H9 (cell line): Measurements from ENCODE around the gene OR51B6. TPM values are rescaled to one million over a fixed set of nuclear protein-coding genes. Genes with fewer than 3 reads are reported as not detected.

Experiments used
- DNase-seq: peaks from one replicate; pipeline ENCODE4 v3.0.0-alpha.2; 2017
- H2AFZ ChIP-seq: one replicate; pipeline ENCODE4 v1.6.1; 2013; ENCODE audit warnings: mild to moderate bottlenecking, low read length, control low read depth, moderate library complexity
- H2AK5ac ChIP-seq: 2 replicates; pipeline ENCODE4 v1.6.1; 2013; ENCODE audit warnings: low read length, control low read depth, mixed read lengths; ENCODE audit not compliant: insufficient read length
- H2BK120ac ChIP-seq: one replicate; pipeline ENCODE4 v1.6.1; 2013; ENCODE audit warnings: low read depth, mild to moderate bottlenecking, low read length, control low read depth, inconsistent platforms; ENCODE audit not compliant: poor library complexity, severe bottlenecking
- H2BK12ac ChIP-seq: 2 replicates; pipeline ENCODE4 v1.6.1; 2013; ENCODE audit warnings: low read length, control low read depth, mixed read lengths, low read depth; ENCODE audit not compliant: insufficient read length
- H2BK15ac ChIP-seq: 2 replicates; pipeline ENCODE4 v1.6.1; 2013; ENCODE audit warnings: low read depth, low read length, control low read depth
- H2BK20ac ChIP-seq: one replicate; pipeline ENCODE4 v1.6.1; 2013; ENCODE audit warnings: low read depth, mild to moderate bottlenecking, low read length, control low read depth, inconsistent platforms; ENCODE audit not compliant: poor library complexity, severe bottlenecking
- H2BK5ac ChIP-seq: 2 replicates; pipeline ENCODE4 v1.6.1; 2013; ENCODE audit warnings: low read length, control low read depth, mixed read lengths; ENCODE audit not compliant: insufficient read length
- H3K14ac ChIP-seq: 2 replicates; pipeline ENCODE4 v1.6.1; 2013; ENCODE audit warnings: low read length, control low read depth; ENCODE audit not compliant: insufficient read depth
- H3K18ac ChIP-seq: 2 replicates; pipeline ENCODE4 v1.6.1; 2013; ENCODE audit warnings: low read depth, mild to moderate bottlenecking, mixed read lengths, low read length, control low read depth; ENCODE audit not compliant: insufficient read length
- H3K23ac ChIP-seq: 2 replicates; pipeline ENCODE4 v1.6.1; 2013; ENCODE audit warnings: low read length, control low read depth, mixed read lengths, low read depth; ENCODE audit not compliant: insufficient read length
- H3K23me2 ChIP-seq: 2 replicates; pipeline ENCODE4 v1.6.1; 2013; ENCODE audit warnings: low read depth, mild to moderate bottlenecking, mixed read lengths, low read length, control low read depth; ENCODE audit not compliant: insufficient read length, poor library complexity, severe bottlenecking
- H3K27ac ChIP-seq: 2 replicates; pipeline ENCODE4 v1.5.1; 2013; ENCODE audit warnings: low read length, control low read depth, mixed read lengths, low read depth; ENCODE audit not compliant: insufficient read length
- H3K27me3 ChIP-seq: 2 replicates; pipeline ENCODE4 v1.6.1; 2013; ENCODE audit warnings: low read length, control low read depth, inconsistent platforms; ENCODE audit not compliant: insufficient read depth
- H3K4ac ChIP-seq: 2 replicates; pipeline ENCODE4 v1.6.1; 2013; ENCODE audit warnings: low read depth, mild to moderate bottlenecking, control low read depth, inconsistent platforms, low read length, moderate library complexity
- H3K4me1 ChIP-seq: 2 replicates; pipeline ENCODE4 v1.6.1; 2013; ENCODE audit warnings: low read length, control low read depth, inconsistent platforms; ENCODE audit not compliant: insufficient read depth
- H3K4me2 ChIP-seq: 2 replicates; pipeline ENCODE4 v1.6.1; 2013; ENCODE audit warnings: low read length, control low read depth, mixed read lengths; ENCODE audit not compliant: insufficient read length, insufficient read depth
- H3K56ac ChIP-seq: 2 replicates; pipeline ENCODE4 v1.6.1; 2013; ENCODE audit warnings: low read depth, mild to moderate bottlenecking, mixed read lengths, low read length, control low read depth; ENCODE audit not compliant: insufficient read length
- H3K79me1 ChIP-seq: 2 replicates; pipeline ENCODE4 v1.6.1; 2013; ENCODE audit warnings: low read depth, mild to moderate bottlenecking, moderate library complexity, low read length, control low read depth, inconsistent platforms; ENCODE audit not compliant: insufficient read depth, poor library complexity, severe bottlenecking
- H3K79me2 ChIP-seq: 2 replicates; pipeline ENCODE4 v1.6.1; 2013; ENCODE audit warnings: low read length, control low read depth, inconsistent platforms; ENCODE audit not compliant: insufficient read depth
- H3K9ac ChIP-seq: 2 replicates; pipeline ENCODE4 v1.6.1; 2013; ENCODE audit warnings: low read length, control low read depth, mixed read lengths; ENCODE audit not compliant: insufficient read length; ENCODE audit errors: extremely low read depth
- H3K9me3 ChIP-seq: one replicate; pipeline ENCODE4 v1.6.1; 2013; ENCODE audit warnings: low read depth, low read length, inconsistent platforms; ENCODE audit not compliant: control insufficient read depth
- H3T11ph ChIP-seq: one replicate; pipeline ENCODE4 v1.6.1; 2013; ENCODE audit warnings: mild to moderate bottlenecking, low read length, control low read depth, inconsistent platforms
- H4K20me1 ChIP-seq: one replicate; pipeline ENCODE4 v1.6.1; 2013; ENCODE audit not compliant: control insufficient read depth, insufficient read length, insufficient read depth
- H4K5ac ChIP-seq: 2 replicates; pipeline ENCODE4 v1.6.1; 2013; ENCODE audit warnings: low read depth, mild to moderate bottlenecking, mixed read lengths, low read length, control low read depth; ENCODE audit not compliant: insufficient read length
- H4K8ac ChIP-seq: replicated peaks from 2 replicates; pipeline ENCODE4 v1.6.1; 2013; ENCODE audit warnings: low read length, control low read depth, mixed read lengths, low read depth; ENCODE audit not compliant: insufficient read length
- H4K91ac ChIP-seq: 2 replicates; pipeline ENCODE4 v1.6.1; 2013; ENCODE audit warnings: low read depth, mild to moderate bottlenecking, moderate library complexity, mixed read lengths, low read length, control low read depth; ENCODE audit not compliant: insufficient read length
- H3K27ac Mint-ChIP-seq, 3 experiments: 2 replicates in 2 of 3; 3 replicates in 1 of 3; pipeline ENCODE4 v1.8.0; 2020 to 2021; ENCODE audit warnings: mixed read lengths in 3 of 3, mild to moderate bottlenecking in 1 of 3, moderate library complexity in 1 of 3
- H3K27me3 Mint-ChIP-seq: 2 replicates; pipeline ENCODE4 v1.8.0; 2021; ENCODE audit warnings: low read depth, mild to moderate bottlenecking, moderate library complexity, mixed read lengths
- H3K36me3 Mint-ChIP-seq, 3 experiments: 2 replicates in 2 of 3; 3 replicates in 1 of 3; pipeline ENCODE4 v1.8.0; 2020 to 2021; ENCODE audit warnings: low read depth in 3 of 3, mixed read lengths in 3 of 3; ENCODE audit not compliant: insufficient read depth in 1 of 3
- H3K4me1 Mint-ChIP-seq, 2 experiments: 2 replicates each; pipeline ENCODE4 v1.8.0; 2020; ENCODE audit warnings: mixed read lengths in 2 of 2
- H3K4me3 Mint-ChIP-seq, 2 experiments: 2 replicates in 1 of 2; 3 replicates in 1 of 2; pipeline ENCODE4 v1.8.0; 2020 to 2021; ENCODE audit warnings: mild to moderate bottlenecking in 2 of 2, mixed read lengths in 2 of 2, moderate library complexity in 1 of 2
- H3K9me3 Mint-ChIP-seq, 2 experiments: 2 replicates in 1 of 2; 3 replicates in 1 of 2; pipeline ENCODE4 v1.8.0; 2020; ENCODE audit warnings: mild to moderate bottlenecking in 2 of 2, mixed read lengths in 2 of 2, moderate library complexity in 1 of 2
- CTCF ChIP-seq: fragments of 200-600 bp; sonication (generic); conservative IDR thresholded peaks from 3 replicates; pipeline ENCODE4 v1.8.0; 2021; ENCODE audit warnings: antibody characterized with exemption, mild to moderate bottlenecking
- WGBS: extraction: QIAGEN DNeasy Blood & Tissue Kit; methylation state at CpG from one replicate; pipeline ENCODE4 v1.1.7; 2013; ENCODE audit warnings: missing lambda C conversion rate, low lambda C conversion rate, mixed read lengths; ENCODE audit not compliant: insufficient read length; ENCODE audit errors: extremely low coverage; 5-methylcytosine and 5-hydroxymethylcytosine counted together
- total RNA-seq: library from RNA; stranded (reverse); gene quantifications from 2 replicates; pipeline ENCODE4 v1.2.1, GENCODE V29; 2021

The OR51B6 gene
- total RNA-seq, 1 experiment from 2014 or later, result not detected

GRCh38 chr11:5368502-5369043 is 17.3 kb downstream of the OR51B6 start:
- Histone ChIP-seq H3K79me2 (no peaks in the 10 kb centered on the region), H3K79me1 (no peaks in the 10 kb centered on the region), H3K9me3 (peaks cover 4% of the 10 kb centered on the region), H3K18ac (no peak overlapping the region), H3K27ac (no peak overlapping the region), H3K27me3 (no peaks in the 10 kb centered on the region), H3T11ph (no peak overlapping the region), H2BK15ac (no peak overlapping the region), H3K14ac (no peak overlapping the region), H4K5ac (no peak overlapping the region), H2BK5ac (no peak overlapping the region), H4K91ac (no peak overlapping the region), H2BK120ac (no peak overlapping the region), H3K56ac (no peak overlapping the region), H2BK20ac (no peak overlapping the region), H3K23ac (no peak overlapping the region), H3K9ac (no peak overlapping the region), H3K4me2 (no peak overlapping the region), H2AFZ (no peak overlapping the region), H2AK5ac (no peak overlapping the region), H4K20me1 (no peaks in the 10 kb centered on the region), H3K4me1 (no peaks in the 10 kb centered on the region; the same call in 1 of the 2 replicates), H4K8ac (no peak overlapping the region), H3K4ac (no peak overlapping the region), H3K23me2 (no peaks in the 10 kb centered on the region), H2BK12ac (no peak overlapping the region)
- no peak for DNase-seq
- peak overlapping the region in 1 of 3 experiments; percentile 72; a peak in 1 of 7 replicates for H3K27ac Mint-ChIP-seq
- no peak overlapping the region for H3K4me3 Mint-ChIP-seq
- peaks cover 10% of the 10 kb centered on the region in 2 experiments for H3K9me3 Mint-ChIP-seq
- H3K4me1 Mint-ChIP-seq, result peaks cover 5 to 12% of the 10 kb centered on the region in 2 experiments
- no CpG with 5 or more reads among the region's 3 CpGs for WGBS
- no peaks in the 10 kb centered on the region for H3K27me3 Mint-ChIP-seq
- TF ChIP-seq CTCF, result no peak
- H3K36me3 Mint-ChIP-seq, result peaks cover 5 to 10% (median 6%) of the 10 kb centered on the region in 3 experiments
